SK-N-SH (cell line): ENCODE data around the gene KLK12. TPM values are rescaled to one million over a fixed set of nuclear protein-coding genes. Genes with fewer than 3 reads are reported as not detected.
A peak's percentile ranks its signal among the peaks of the same experiment; 100 is the strongest.

Source experiments
- CTCF ChIA-PET: fragments of 300-600, 350-600 bp; formaldehyde crosslinking; extraction: SDS; loops from one replicate; lab custom pipeline; 2021; lab: Yijun Ruan, JAX
- POLR2A ChIA-PET: fragments of 350-600 bp; sonication (Branson Sonifier 250); formaldehyde crosslinking; extraction: SDS; loops from one replicate; lab custom pipeline; 2020; ENCODE audit warnings: antibody characterized with exemption, inconsistent platforms; lab: Yijun Ruan, JAX
- DNase-seq: peaks from one replicate; pipeline ENCODE4 v3.0.0; 2012
- H2AFZ ChIP-seq: fragments of 200-600 bp; sonication (generic); 2 replicates; pipeline ENCODE4 v1.8.1; 2016; ENCODE audit warnings: antibody characterized with exemption, mild to moderate bottlenecking, low read depth
- H3F3A ChIP-seq: fragments of 200-600 bp; sonication (generic); replicated peaks from 2 replicates; pipeline ENCODE3; 2016; ENCODE audit warnings: antibody characterized with exemption, mild to moderate bottlenecking; ENCODE audit not compliant: insufficient read depth
- H3K27ac ChIP-seq, 2 experiments: fragments of 200-500 bp in 1 of 2; fragments of 200-600 bp in 1 of 2; sonication (Bioruptor generic) in 1 of 2; sonication (generic), shearing (Covaris generic) in 1 of 2; 2 replicates each; pipeline versions ENCODE4 v1.5.1 to v1.6.1; 2014 to 2016; ENCODE audit warnings: low read depth in 2 of 2, inconsistent platforms in 1 of 2, low read length in 1 of 2, mild to moderate bottlenecking in 1 of 2, mixed read lengths in 1 of 2
- H3K27me3 ChIP-seq: fragments of 200-600 bp; sonication (generic), shearing (Covaris generic); 2 replicates; pipeline ENCODE4 v1.6.1; 2016; ENCODE audit warnings: mixed run types; ENCODE audit not compliant: insufficient read depth
- H3K36me3 ChIP-seq, 2 experiments: fragments of 200-500 bp in 1 of 2; fragments of 200-600 bp in 1 of 2; sonication (Bioruptor generic) in 1 of 2; sonication (generic) in 1 of 2; replicated peaks in 1 of 2; 2 replicates each; pipeline versions ENCODE3 to v1.5.1; 2014 to 2016; ENCODE audit warnings: low read length in 1 of 2, mild to moderate bottlenecking in 1 of 2; ENCODE audit not compliant: insufficient read depth in 2 of 2, control insufficient read depth in 1 of 2
- H3K4me1 ChIP-seq, 2 experiments: fragments of 200-500 bp in 1 of 2; fragments of 200-600 bp in 1 of 2; sonication (Bioruptor generic) in 1 of 2; sonication (generic), shearing (Covaris generic) in 1 of 2; 2 replicates each; pipeline versions ENCODE4 v1.5.1 to v1.6.1; 2014 to 2016; ENCODE audit warnings: low read depth in 1 of 2, low read length in 1 of 2, mixed run types in 1 of 2; ENCODE audit not compliant: insufficient read depth in 2 of 2, control insufficient read depth in 1 of 2
- H3K4me2 ChIP-seq: fragments of 200-600 bp; sonication (generic), shearing (Covaris generic); 2 replicates; pipeline ENCODE4 v1.6.1; 2017; ENCODE audit warnings: mixed run types
- H3K4me3 ChIP-seq, 2 experiments: fragments of 200-500 bp in 1 of 2; fragments of 200-600 bp in 1 of 2; sonication (Bioruptor generic) in 1 of 2; sonication (generic), shearing (Covaris generic) in 1 of 2; 2 replicates each; pipeline versions ENCODE4 v1.5.1 to v1.8.1; 2014 to 2016; ENCODE audit warnings: low read depth in 2 of 2, inconsistent platforms in 1 of 2, low read length in 1 of 2, mild to moderate bottlenecking in 1 of 2, mixed read lengths in 1 of 2, moderate library complexity in 1 of 2
- H3K79me2 ChIP-seq: fragments of 200-600 bp; sonication (generic); 2 replicates; pipeline ENCODE4 v1.8.1; 2017; ENCODE audit warnings: mild to moderate bottlenecking; ENCODE audit not compliant: insufficient read depth
- H3K9ac ChIP-seq: fragments of 200-600 bp; sonication (generic); 2 replicates; pipeline ENCODE4 v1.6.1; 2017; ENCODE audit warnings: mixed run types
- H3K9me2 ChIP-seq: fragments of 200-600 bp; sonication (generic); 2 replicates; pipeline ENCODE4 v1.6.1; 2017; ENCODE audit warnings: mixed run types
- H3K9me3 ChIP-seq: fragments of 200-600 bp; sonication (generic); 2 replicates; pipeline ENCODE4 v1.6.1; 2017; ENCODE audit warnings: mixed run types, mild to moderate bottlenecking, moderate library complexity
- H4K20me1 ChIP-seq: fragments of 200-600 bp; sonication (generic); 2 replicates; pipeline ENCODE4 v1.6.1; 2017; ENCODE audit warnings: mild to moderate bottlenecking, mixed run types; ENCODE audit not compliant: insufficient read depth
- CHD2 ChIP-seq: fragments of 150-350 bp; IDR thresholded peaks from 2 replicates; pipeline ENCODE4 v1.6.1; 2018; ENCODE audit warnings: low read length; ENCODE audit not compliant: partially characterized antibody
- CTCF ChIP-seq: fragments of 200-600 bp; sonication (generic); IDR thresholded peaks from 2 replicates; pipeline ENCODE4 v1.6.1; 2017; ENCODE audit warnings: antibody characterized with exemption, mild to moderate bottlenecking, moderate library complexity
- EP300 ChIP-seq, 2 experiments: IDR thresholded peaks; 2 replicates each; pipeline versions ENCODE4 v1.4.0 to v1.6.1; 2012; ENCODE audit warnings: borderline replicate concordance in 1 of 2, low read depth in 1 of 2, low read length in 1 of 2
- EZH2phosphoT487 ChIP-seq: fragments of 200-600 bp; sonication (generic); IDR thresholded peaks from 2 replicates; pipeline ENCODE4 v1.6.1; 2017; ENCODE audit warnings: low read depth, mixed run types, mild to moderate bottlenecking, antibody characterized with exemption, moderate library complexity, borderline replicate concordance
- FOXJ3 ChIP-seq: sonication (generic); formaldehyde crosslinking; IDR thresholded peaks from 2 replicates; pipeline ENCODE4 v1.5.1; 2020; ENCODE audit warnings: mild to moderate bottlenecking, missing genetic modification reagents
- FOXM1 ChIP-seq: IDR thresholded peaks from 2 replicates; pipeline ENCODE4 v1.4.0; 2012; ENCODE audit warnings: low read depth, mild to moderate bottlenecking
- GABPA ChIP-seq: IDR thresholded peaks from 2 replicates; pipeline ENCODE4 v1.4.0; 2012; ENCODE audit warnings: low read depth, mild to moderate bottlenecking
- GATA2 ChIP-seq: sonication (generic); formaldehyde crosslinking; IDR thresholded peaks from 2 replicates; pipeline ENCODE4 v1.5.0; 2020; ENCODE audit warnings: mild to moderate bottlenecking, missing genetic modification reagents
- MEF2A ChIP-seq: IDR thresholded peaks from 2 replicates; pipeline ENCODE4 v1.4.0; 2012; ENCODE audit warnings: low read depth, borderline replicate concordance
- NFIC ChIP-seq: IDR thresholded peaks from 2 replicates; pipeline ENCODE4 v1.4.0; 2012; ENCODE audit warnings: borderline replicate concordance
- NRF1 ChIP-seq: IDR thresholded peaks from 2 replicates; pipeline ENCODE4 v1.6.1; 2012; ENCODE audit warnings: low read depth, mild to moderate bottlenecking, low read length
- POLR2AphosphoS5 ChIP-seq: IDR thresholded peaks from 2 replicates; pipeline ENCODE4 v1.6.1; 2012; ENCODE audit warnings: low read depth, low read length
- RFX5 ChIP-seq: IDR thresholded peaks from 2 replicates; pipeline ENCODE4 v1.6.1; 2012; ENCODE audit warnings: mild to moderate bottlenecking, improper control_type of control experiment, low read length
- SIN3A ChIP-seq: IDR thresholded peaks from 2 replicates; pipeline ENCODE4 v1.6.1; 2012; ENCODE audit warnings: low read depth, mild to moderate bottlenecking, low read length, moderate library complexity, borderline replicate concordance
- YY1 ChIP-seq: IDR thresholded peaks from 2 replicates; pipeline ENCODE4 v1.4.0; 2012; ENCODE audit warnings: low read depth, mild to moderate bottlenecking
- whole genome bisulfite sequencing: methylation state at CpG from one replicate; pipeline ENCODE4 v1.1.6; 2017; ENCODE audit warnings: low lambda C conversion rate; 5-methylcytosine and 5-hydroxymethylcytosine counted together
- polyA plus RNA-seq, 3 experiments: library from polyadenylated mRNA; depleted of rRNA; stranded (reverse); fragments of >200 nt; gene quantifications; 2 replicates each; pipeline ENCODE4 v1.2.3, GENCODE V29; 2012
- TF ChIP-seq, protein P1 (sequence below): IDR thresholded peaks from 2 replicates; pipeline ENCODE4 v1.4.0; 2012; ENCODE audit warnings: low read depth
- TF ChIP-seq, protein P2 (sequence below): fragments of 150-350 bp; IDR thresholded peaks from 2 replicates; pipeline ENCODE4 v1.6.1; 2016; ENCODE audit warnings: mild to moderate bottlenecking, low read depth, low read length

Gene KLK12
- polyA plus RNA-seq, 1 of the 3 experiments (the other 2 are of a cell fraction) = not detected

DNA sequence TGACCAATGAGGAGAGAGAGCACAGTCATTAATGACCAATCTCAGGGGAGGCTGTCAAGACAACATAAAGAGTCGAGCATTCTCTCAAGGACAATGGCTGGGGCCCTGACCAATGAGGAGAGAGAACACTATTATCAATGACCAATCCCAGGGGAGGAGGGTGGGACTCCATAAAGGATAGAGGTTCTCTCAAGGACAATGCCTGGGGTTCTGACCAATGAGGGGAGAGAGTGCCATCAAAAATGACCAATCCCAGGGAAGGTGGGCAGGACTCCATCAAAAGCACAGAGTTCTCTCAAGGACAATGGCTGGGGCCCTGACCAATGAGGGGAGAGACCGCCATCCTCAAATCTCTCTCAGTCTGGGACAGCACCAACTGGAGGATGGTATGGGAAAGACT is 5.1 kb downstream of the KLK12 start:
- POLR2A ChIA-PET = no interaction called here
- Histone ChIP-seq H2AFZ (no peak overlapping the region), H3K9me2 (no peaks in the 10 kb centered on the region), H3K4me1 (no peaks in the 10 kb centered on the region), H3K27me3 (peaks cover 56% of the 10 kb centered on the region), H3K9me3 (no peaks in the 10 kb centered on the region), H3K4me3 (no peak overlapping the region), H4K20me1 (no peaks in the 10 kb centered on the region), H3F3A (no peaks in the 10 kb centered on the region), H3K4me2 (no peak overlapping the region), H3K79me2 (no peaks in the 10 kb centered on the region), H3K27ac (no peak overlapping the region), H3K9ac (no peak overlapping the region), H3K36me3 (no peaks in the 10 kb centered on the region)
- 10% methylated on average over 2 of the region's 2 CpGs for WGBS
- CTCF ChIA-PET = interaction anchor here (1.4 kb wide), 1 partner anchor 12 kb away, joined by 3 read pairs; no protein-coding TSS in a partner anchor
- TF ChIP-seq GABPA (no peak), NFIC (no peak), MEF2A (no peak), YY1 (no peak), EP300 (IDR thresholded peaks at IDR 0.05; ENCODE audit: borderline replicate concordance in 1 of 2, low read depth in 1 of 2, low read length in 1 of 2) (no peak), RFX5 (no peak)
- TF ChIP-seq, protein P1, sequence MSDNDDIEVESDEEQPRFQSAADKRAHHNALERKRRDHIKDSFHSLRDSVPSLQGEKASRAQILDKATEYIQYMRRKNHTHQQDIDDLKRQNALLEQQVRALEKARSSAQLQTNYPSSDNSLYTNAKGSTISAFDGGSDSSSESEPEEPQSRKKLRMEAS = no peak
- peak; percentile 39 for DNase-seq

DNA sequence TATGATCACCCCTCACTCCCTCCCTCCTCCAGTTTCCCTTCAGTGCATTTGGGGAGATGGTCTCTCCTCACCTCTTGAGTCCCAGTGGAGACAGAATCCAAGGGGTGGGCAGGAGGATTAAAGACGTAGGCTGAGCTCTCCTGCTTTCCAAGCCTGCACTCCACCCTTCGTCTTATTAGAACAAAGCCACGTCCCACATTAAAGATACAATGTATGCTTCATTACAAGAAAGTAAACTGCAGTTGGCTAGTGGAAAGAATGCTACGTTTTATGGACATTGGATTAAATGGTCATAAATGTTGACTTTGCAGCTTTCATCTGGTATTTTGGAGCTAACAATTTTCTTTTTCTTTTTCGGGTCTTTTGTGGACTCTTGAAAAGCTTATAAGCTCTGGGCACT is 6.9 kb downstream of the KLK12 start:
- no peak overlapping the region for H2AFZ ChIP-seq

DNA sequence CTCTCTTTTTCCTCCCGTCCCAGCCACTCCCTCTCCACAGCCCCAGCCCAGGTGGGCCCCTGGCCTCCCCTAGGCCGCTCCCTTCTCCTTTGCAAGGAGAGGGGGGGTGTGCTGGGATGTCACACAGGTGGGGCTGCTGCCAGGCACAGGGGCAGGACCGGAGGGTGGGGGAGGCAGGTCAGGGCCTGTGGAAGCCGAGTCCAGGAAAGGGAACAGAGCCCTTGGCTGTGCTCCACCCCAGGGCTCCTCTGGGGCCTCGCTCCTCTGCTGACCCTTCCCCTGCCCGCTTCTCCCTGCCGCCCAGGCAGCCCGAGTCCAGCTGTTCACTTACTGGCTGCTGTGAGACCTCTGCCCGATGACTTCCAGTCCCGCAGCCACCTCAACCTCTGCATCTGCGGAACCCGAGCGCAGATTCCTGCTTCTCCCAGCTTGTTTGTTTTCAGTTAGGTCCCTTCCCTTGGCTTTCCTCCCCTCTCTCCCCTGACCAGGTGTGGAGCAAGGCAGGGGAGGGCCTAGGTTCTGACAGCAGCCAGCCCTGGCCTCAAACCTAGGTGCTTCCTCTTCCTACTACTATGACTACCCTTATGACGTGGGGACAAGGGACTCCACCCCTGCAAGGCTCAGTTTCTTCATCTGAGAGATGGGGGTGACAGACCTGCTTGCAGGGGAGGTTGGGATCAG is 7.5 kb downstream of the KLK12 start:
- Histone ChIP-seq H3K27ac (no peak overlapping the region), H3K27me3 (peaks cover 71% of the 10 kb centered on the region), H3K9me3 (no peaks in the 10 kb centered on the region), H3K9me2 (no peaks in the 10 kb centered on the region), H2AFZ (no peak overlapping the region), H3F3A (no peaks in the 10 kb centered on the region), H3K9ac (no peak overlapping the region), H3K36me3 (no peaks in the 10 kb centered on the region), H3K4me2 (no peak overlapping the region), H4K20me1 (no peaks in the 10 kb centered on the region), H3K4me3 (no peak overlapping the region), H3K4me1 (no peaks in the 10 kb centered on the region), H3K79me2 (no peaks in the 10 kb centered on the region)
- peak; percentile 28 for DNase-seq
- WGBS = 22% methylated on average over 9 of the region's 14 CpGs
- ChIA-PET POLR2A (no interaction called here), CTCF (interaction anchor here (1.6 kb wide), 1 partner anchor 10 kb away, joined by 6 read pairs; no protein-coding TSS in a partner anchor)
- TF ChIP-seq SIN3A = no peak
- no peak for TF ChIP-seq FOXJ3 (CRISPR knock-in tag)
- TF ChIP-seq CTCF = no peak
- TF ChIP-seq, protein P2, sequence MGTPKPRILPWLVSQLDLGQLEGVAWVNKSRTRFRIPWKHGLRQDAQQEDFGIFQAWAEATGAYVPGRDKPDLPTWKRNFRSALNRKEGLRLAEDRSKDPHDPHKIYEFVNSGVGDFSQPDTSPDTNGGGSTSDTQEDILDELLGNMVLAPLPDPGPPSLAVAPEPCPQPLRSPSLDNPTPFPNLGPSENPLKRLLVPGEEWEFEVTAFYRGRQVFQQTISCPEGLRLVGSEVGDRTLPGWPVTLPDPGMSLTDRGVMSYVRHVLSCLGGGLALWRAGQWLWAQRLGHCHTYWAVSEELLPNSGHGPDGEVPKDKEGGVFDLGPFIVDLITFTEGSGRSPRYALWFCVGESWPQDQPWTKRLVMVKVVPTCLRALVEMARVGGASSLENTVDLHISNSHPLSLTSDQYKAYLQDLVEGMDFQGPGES = no peak
- no peak for TF ChIP-seq POLR2AphosphoS5
- no peak for TF ChIP-seq NRF1
- TF ChIP-seq FOXM1 = no peak
- no peak for TF ChIP-seq GATA2
- no peak for TF ChIP-seq EZH2phosphoT487

More for the DNA sequence above, 6.9 kb downstream of the KLK12 start:
- no peak for TF ChIP-seq CHD2
- no peaks in the 10 kb centered on the region for H3K9me2 ChIP-seq
- no peak overlapping the region for H3K4me3 ChIP-seq
- H3K4me1 ChIP-seq = no peaks in the 10 kb centered on the region
- H3K27me3 ChIP-seq = peaks cover 65% of the 10 kb centered on the region
- DNase-seq = no peak
- no peak overlapping the region for H3K4me2 ChIP-seq
- H3F3A ChIP-seq = no peaks in the 10 kb centered on the region
- no peaks in the 10 kb centered on the region for H3K79me2 ChIP-seq
- CTCF ChIA-PET = interaction anchor here (1.1 to 1.6 kb wide), 2 partner anchors 10 to 67 kb away, joined by 4 to 6 read pairs; no protein-coding TSS in a partner anchor
- POLR2A ChIA-PET = no interaction called here
- no peaks in the 10 kb centered on the region for H3K9me3 ChIP-seq
- H3K9ac ChIP-seq = no peak overlapping the region
- H4K20me1 ChIP-seq = no peaks in the 10 kb centered on the region
- no peaks in the 10 kb centered on the region for H3K36me3 ChIP-seq
- no peak overlapping the region for H3K27ac ChIP-seq
- WGBS = 6% methylated on average over 5 of the region's 5 CpGs
